Activated naive CD8-positive, alpha-beta T cell treated with anti-CD3 and anti-CD28 coated beads, Interleukin-2, amount 50 U/mL, for 24 hours (primary cell): ENCODE data around the gene CAMKK1.

Source experiments
- ATAC-seq: fragments of 150-1000 bp; cut with Tn5 transposase; one replicate; pipeline ENCODE4 v1.10.0; 2021
- DNase-seq: peaks from one replicate; pipeline ENCODE4 v3.0.0; 2021
- H3K27ac Mint-ChIP-seq: one replicate; pipeline ENCODE4 v1.8.0; 2021; ENCODE audit warnings: mild to moderate bottlenecking, mixed read lengths
- H3K27me3 Mint-ChIP-seq: one replicate; pipeline ENCODE4 v1.8.0; 2021; ENCODE audit warnings: mixed read lengths
- H3K36me3 Mint-ChIP-seq: one replicate; pipeline ENCODE4 v1.8.0; 2021; ENCODE audit warnings: low read depth, mixed read lengths
- H3K4me1 Mint-ChIP-seq: one replicate; pipeline ENCODE4 v1.8.0; 2021; ENCODE audit warnings: mixed read lengths
- H3K4me3 Mint-ChIP-seq: one replicate; pipeline ENCODE4 v1.8.0; 2021; ENCODE audit warnings: mild to moderate bottlenecking, moderate library complexity, mixed read lengths
- H3K9me3 Mint-ChIP-seq: one replicate; pipeline ENCODE4 v1.8.0; 2021; ENCODE audit warnings: mixed read lengths

Gene CAMKK1

DNA sequence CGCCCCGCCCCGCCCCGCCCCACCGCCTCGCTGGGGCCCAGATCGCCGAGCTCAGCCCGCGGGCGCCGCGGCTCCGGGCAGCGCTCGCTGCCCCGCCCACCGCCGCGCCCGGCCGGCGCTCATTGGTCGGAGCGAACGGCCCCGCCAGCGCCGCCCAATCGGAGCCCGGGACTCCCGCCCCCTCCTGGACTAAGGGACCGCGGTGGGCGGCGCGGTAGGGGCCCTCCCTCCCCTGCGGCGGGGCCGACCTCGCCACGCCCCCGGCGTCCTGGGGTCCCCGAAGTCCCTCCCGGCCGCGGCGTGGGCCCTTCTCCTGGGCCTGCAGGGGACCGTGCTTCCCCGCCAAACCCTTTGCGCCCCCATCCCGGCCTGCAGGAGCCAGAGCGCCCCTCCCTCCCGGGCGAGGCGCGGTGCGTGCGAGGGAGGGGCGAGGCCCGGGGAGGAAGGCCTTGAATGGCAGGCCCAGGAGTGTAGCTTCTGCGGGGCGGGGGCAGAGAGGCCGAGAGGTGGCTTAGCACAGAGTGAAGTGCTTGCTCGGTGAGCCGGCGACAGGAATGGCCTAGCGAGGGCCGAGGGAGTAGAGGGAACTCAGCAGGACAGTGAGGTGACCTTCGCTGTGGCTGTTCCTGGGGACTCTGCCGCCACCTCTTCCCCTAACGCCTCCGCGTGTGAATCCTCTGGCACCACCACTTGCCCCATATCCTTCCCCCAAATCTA lies at the start of gene CAMKK1:
TSS of gene CAMKK1 (minus strand) at position 51 of the 717 bp plus-strand sequence. CDS start 7,366 bp downstream, outside the sequence.
- H3K36me3 Mint-ChIP-seq = no peaks in the 10 kb centered on the region
- DNase-seq = peak; percentile 90

DNA sequence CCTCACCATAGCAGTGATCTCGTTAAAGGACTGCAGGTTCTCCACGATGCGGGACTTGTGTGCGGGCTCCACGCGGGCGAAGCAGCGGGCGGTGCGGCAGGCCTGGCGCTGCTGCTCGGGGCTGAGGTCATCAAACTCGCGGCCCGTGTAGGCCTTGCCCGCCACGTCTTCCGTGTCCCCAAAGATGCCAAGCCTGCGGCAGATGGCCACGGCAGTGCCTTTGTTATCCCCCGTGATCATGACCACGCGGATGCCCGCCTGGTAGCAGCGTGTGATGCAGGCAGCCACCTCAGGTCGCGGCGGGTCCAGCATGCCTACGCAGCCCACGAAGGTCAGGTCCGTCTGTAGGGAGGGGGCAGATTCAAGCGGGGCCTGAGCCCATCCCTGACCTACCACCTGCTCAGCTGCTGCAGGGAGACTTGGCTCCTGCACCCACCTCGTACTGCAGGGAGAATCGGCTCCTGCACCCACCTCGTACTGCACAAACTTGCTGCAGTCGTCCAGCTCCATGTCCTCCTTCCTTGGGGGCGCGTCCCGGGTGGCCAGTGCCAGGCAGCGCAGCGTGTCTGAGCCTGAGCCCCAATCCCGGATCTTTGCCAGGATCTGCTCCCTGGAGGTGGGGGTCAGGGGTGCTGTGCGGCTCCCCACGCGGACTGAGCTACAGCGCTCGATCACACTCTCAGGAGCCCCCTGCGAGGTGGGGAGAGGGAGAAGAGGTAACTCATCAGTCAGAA lies 48.3 kb upstream of the CAMKK1 start:
- Mint-ChIP-seq H3K27me3 (no peaks in the 10 kb centered on the region), H3K9me3 (no peaks in the 10 kb centered on the region), H3K4me3 (no peak overlapping the region), H3K36me3 (peaks cover 34% of the 10 kb centered on the region), H3K27ac (no peak overlapping the region), H3K4me1 (no peaks in the 10 kb centered on the region)
- DNase-seq (no peak), ATAC-seq (no peak)

More for the DNA sequence above, at the start of gene CAMKK1:
- Mint-ChIP-seq H3K27ac (peak within 1 kb of the TSS; percentile 76), H3K4me1 (peaks cover 32% of the 10 kb centered on the region), H3K4me3 (peak within 1 kb of the TSS; percentile 73), H3K27me3 (no peaks in the 10 kb centered on the region), H3K9me3 (no peaks in the 10 kb centered on the region)
- peak; percentile 89 for ATAC-seq

DNA sequence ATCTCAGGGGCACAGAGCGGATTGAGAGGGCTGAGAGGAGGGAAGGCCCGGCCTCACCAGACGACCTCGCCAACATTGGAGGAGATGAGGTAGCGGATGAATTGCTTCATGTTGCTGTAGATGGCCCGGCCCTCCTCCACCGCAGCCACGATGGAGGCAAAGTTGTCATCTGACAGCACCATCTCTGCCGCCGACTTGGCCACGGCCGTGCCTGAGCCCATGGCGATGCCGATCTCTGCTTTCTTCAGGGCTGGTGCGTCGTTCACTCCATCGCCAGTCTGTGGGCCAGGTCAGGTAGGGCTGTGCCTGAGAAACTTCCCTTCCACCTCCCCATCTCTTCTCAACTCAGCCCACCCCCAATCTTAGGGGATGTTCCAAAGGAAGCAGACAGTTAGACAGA lies 44.5 kb upstream of the CAMKK1 start:
- H3K4me1 Mint-ChIP-seq = no peaks in the 10 kb centered on the region
- no peak overlapping the region for H3K27ac Mint-ChIP-seq
- H3K4me3 Mint-ChIP-seq = no peak overlapping the region
- no peaks in the 10 kb centered on the region for H3K9me3 Mint-ChIP-seq
- ATAC-seq (no peak), DNase-seq (no peak)
- H3K36me3 Mint-ChIP-seq = peaks cover 27% of the 10 kb centered on the region
- no peaks in the 10 kb centered on the region for H3K27me3 Mint-ChIP-seq

DNA sequence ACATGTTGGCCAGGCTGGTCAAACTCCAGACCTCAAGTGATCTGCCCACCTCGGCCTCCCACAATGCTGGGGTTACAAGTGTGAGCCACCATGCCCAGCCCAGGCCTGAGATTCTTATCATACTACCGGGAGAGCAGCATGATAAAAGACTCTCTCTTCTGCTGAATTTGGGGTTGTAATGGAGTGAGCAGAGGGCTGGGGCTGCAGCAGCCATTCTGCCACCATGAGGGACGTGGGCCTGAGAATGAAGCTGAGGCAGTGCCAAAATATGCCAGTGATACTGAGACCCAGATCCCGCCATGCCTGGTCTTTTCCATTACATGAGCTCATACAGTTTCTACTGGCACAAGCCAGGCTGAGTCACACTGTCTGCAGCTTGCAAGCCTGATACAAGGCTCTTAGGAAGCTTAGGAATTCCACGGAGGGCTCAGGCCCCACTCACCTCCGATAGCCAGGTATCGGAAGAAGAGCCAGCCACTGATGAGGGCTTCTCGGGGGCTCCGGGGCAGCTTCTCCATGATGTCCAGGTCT lies 43.0 kb upstream of the CAMKK1 start:
- peaks cover 25% of the 10 kb centered on the region for H3K36me3 Mint-ChIP-seq

DNA sequence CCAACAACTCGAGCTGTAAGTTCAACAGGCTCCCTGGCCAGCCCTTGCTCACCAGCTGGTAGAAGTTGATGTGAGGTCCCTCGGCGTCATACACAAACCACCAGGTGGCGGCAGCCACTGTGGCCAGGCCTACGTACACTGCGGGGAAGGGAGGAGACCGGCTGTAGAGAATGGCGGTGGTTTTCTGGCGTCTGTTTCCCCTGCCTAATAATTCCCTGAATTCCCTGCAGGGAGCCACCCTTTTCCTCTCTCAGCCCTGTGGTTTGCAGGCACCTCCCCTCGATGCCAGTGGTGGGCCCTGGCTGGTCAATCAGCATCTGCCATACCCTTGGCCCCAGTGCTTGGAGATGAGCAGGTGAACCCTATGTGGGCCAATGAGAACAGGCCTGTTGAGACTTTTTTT lies 42.3 kb upstream of the CAMKK1 start:
- H3K4me1 Mint-ChIP-seq = no peaks in the 10 kb centered on the region
- no peak overlapping the region for H3K27ac Mint-ChIP-seq
- H3K4me3 Mint-ChIP-seq = no peak overlapping the region
- peak; percentile 25 for DNase-seq
- peaks cover 23% of the 10 kb centered on the region for H3K36me3 Mint-ChIP-seq
- H3K27me3 Mint-ChIP-seq = no peaks in the 10 kb centered on the region
- H3K9me3 Mint-ChIP-seq = no peaks in the 10 kb centered on the region
- ATAC-seq = no peak

More for the DNA sequence above, 43.0 kb upstream of the CAMKK1 start:
- DNase-seq (no peak), ATAC-seq (no peak)
- H3K4me1 Mint-ChIP-seq = no peaks in the 10 kb centered on the region
- H3K4me3 Mint-ChIP-seq = no peak overlapping the region
- no peaks in the 10 kb centered on the region for H3K9me3 Mint-ChIP-seq
- no peaks in the 10 kb centered on the region for H3K27me3 Mint-ChIP-seq
- H3K27ac Mint-ChIP-seq = no peak overlapping the region

DNA sequence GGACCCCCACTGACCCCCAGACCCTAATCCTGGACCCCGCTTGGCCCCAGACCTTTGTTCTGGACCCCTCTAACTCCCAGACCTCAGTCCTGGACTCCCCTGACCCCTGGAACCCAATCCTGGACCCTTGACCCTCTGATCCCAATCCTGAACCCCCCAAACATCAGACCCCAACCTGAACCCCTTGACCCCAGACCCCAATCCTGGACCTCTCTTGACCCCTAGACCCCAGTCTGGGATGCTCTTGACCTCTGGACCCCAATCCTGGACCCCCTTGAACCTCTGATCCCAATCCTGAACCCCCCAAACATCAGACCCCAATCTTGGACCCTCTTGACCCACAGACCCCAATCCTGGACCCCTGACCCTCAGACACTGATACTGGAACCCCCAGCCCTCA lies 36.9 kb upstream of the CAMKK1 start:
- Mint-ChIP-seq H3K27me3 (no peaks in the 10 kb centered on the region), H3K36me3 (peaks cover 4% of the 10 kb centered on the region), H3K27ac (no peak overlapping the region), H3K9me3 (no peaks in the 10 kb centered on the region), H3K4me3 (no peak overlapping the region), H3K4me1 (no peaks in the 10 kb centered on the region)
- ATAC-seq (no peak), DNase-seq (no peak)

GRCh38 chr17:3929181-3929580 lies 36.3 kb upstream of the CAMKK1 start:
- H3K9me3 Mint-ChIP-seq = no peaks in the 10 kb centered on the region
- H3K27me3 Mint-ChIP-seq = no peaks in the 10 kb centered on the region
- no peak overlapping the region for H3K27ac Mint-ChIP-seq
- DNase-seq (no peak), ATAC-seq (no peak)
- no peak overlapping the region for H3K4me3 Mint-ChIP-seq
- H3K36me3 Mint-ChIP-seq = peaks cover 4% of the 10 kb centered on the region
- no peaks in the 10 kb centered on the region for H3K4me1 Mint-ChIP-seq

- peaks cover 4% of the 10 kb centered on the region for H3K36me3 Mint-ChIP-seq
- DNase-seq (no peak), ATAC-seq (no peak)
- H3K9me3 Mint-ChIP-seq = no peaks in the 10 kb centered on the region
- H3K4me1 Mint-ChIP-seq = no peaks in the 10 kb centered on the region
- no peaks in the 10 kb centered on the region for H3K27me3 Mint-ChIP-seq
- H3K27ac Mint-ChIP-seq = no peak overlapping the region
- no peak overlapping the region for H3K4me3 Mint-ChIP-seq
Measured at GRCh38 chr17:3928406-3928805, 35.6 kb upstream of the CAMKK1 start.

DNA sequence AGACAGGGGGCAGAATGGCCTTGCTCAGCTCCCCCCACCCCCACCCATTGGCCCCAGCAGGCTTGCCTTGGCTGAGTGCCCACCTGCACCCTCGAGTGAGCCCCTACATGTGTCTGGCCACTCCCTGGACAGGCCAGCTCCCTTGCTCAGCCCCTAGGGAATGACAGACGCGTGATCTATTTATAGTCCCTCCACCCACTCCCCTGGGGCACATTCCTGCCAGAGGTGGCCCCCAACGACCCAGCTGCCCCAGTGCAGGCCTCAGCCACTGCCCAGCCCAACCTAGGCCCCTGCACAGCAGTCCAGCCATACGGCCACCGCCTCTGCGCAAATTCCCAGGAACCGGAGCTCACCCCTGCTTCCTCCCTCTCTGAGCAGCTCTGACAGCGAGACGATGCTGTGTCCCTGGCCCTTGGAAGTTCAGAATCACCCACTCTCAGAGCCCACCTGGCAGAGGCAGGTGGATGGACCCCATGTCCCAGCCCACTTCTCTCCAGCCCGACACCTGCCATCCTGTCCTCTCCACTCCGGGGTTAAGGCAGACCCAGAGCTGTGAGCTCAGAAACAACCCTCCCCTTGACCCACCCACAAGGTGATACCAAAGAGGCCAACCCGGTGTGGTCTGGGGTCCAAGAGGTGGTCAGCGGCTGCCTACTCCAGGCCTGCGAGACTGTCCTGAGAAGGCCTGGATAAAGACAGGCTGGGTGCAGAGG lies 34.9 kb upstream of the CAMKK1 start:
- DNase-seq (no peak), ATAC-seq (no peak)
- no peaks in the 10 kb centered on the region for H3K4me1 Mint-ChIP-seq
- H3K9me3 Mint-ChIP-seq = no peaks in the 10 kb centered on the region
- peaks cover 2% of the 10 kb centered on the region for H3K36me3 Mint-ChIP-seq
- H3K4me3 Mint-ChIP-seq = no peak overlapping the region
- no peak overlapping the region for H3K27ac Mint-ChIP-seq
- no peaks in the 10 kb centered on the region for H3K27me3 Mint-ChIP-seq

GRCh38 chr17:3926860-3927627 lies 34.2 kb upstream of the CAMKK1 start:
- Mint-ChIP-seq H3K4me3 (no peak overlapping the region), H3K36me3 (no peaks in the 10 kb centered on the region), H3K9me3 (no peaks in the 10 kb centered on the region), H3K27ac (no peak overlapping the region), H3K4me1 (no peaks in the 10 kb centered on the region), H3K27me3 (no peaks in the 10 kb centered on the region)
- no peak for ATAC-seq
- DNase-seq = no peak

GRCh38 chr17:3925684-3926485 lies 33.0 kb upstream of the CAMKK1 start:
- Mint-ChIP-seq H3K27ac (no peak overlapping the region), H3K4me1 (no peaks in the 10 kb centered on the region), H3K36me3 (no peaks in the 10 kb centered on the region), H3K9me3 (no peaks in the 10 kb centered on the region), H3K27me3 (no peaks in the 10 kb centered on the region), H3K4me3 (no peak overlapping the region)
- no peak for DNase-seq
- no peak for ATAC-seq

GRCh38 chr17:3924512-3925350 lies 31.9 kb upstream of the CAMKK1 start:
- no peak overlapping the region for H3K27ac Mint-ChIP-seq
- no peaks in the 10 kb centered on the region for H3K27me3 Mint-ChIP-seq
- DNase-seq = no peak
- ATAC-seq = no peak
- no peaks in the 10 kb centered on the region for H3K36me3 Mint-ChIP-seq
- H3K4me3 Mint-ChIP-seq = no peak overlapping the region
- H3K4me1 Mint-ChIP-seq = no peaks in the 10 kb centered on the region
- H3K9me3 Mint-ChIP-seq = no peaks in the 10 kb centered on the region
